Measurements from ENCODE around the gene ASIC3. TPM values are rescaled to one million over a fixed set of nuclear protein-coding genes. Genes with fewer than 3 reads are reported as not detected.
"Not testable (repeated sequence)": the region's sequence is repeated elsewhere in the genome, so short reads cannot be mapped to it uniquely, and the experiment has no call there.

Gene ASIC3
- total and polyA plus RNA-seq, 7 experiments from 2014 or later = 6.7 to 17.7 (median 13.7) TPM; not detected in 2

DNA sequence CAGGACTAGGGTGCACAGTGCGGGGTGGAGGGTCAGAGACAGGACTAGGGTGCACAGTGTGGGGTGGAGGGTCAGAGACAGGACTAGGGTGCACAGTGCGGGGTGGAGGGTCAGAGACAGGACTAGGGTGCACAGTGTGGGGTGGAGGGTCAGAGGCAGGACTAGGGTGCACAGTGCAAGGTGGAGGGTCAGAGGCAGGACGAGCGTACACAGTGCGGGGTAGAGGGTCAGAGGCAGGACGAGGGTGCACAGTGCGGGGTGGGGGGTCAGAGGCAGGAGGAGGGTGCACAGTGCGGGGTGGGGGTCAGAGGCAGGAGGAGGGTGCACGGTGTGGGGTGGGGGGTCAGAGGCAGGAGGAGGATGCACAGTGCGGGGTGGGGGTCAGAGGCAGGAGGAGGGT is 4.9 kb upstream of the ASIC3 start:
- peaks cover 0 to 50% (median 3%) of the 10 kb centered on the region in 3 experiments for H3K36me3 ChIP-seq (ENCODE audit: control insufficient read depth in 2 of 3, insufficient read depth in 3 of 3, low read length in 3 of 3)
- H3K4me1 ChIP-seq (ENCODE audit: control insufficient read depth in 2 of 2, insufficient read depth in 2 of 2, low read length in 2 of 2); ATAC-seq; H3K27ac Mint-ChIP-seq; H3K9me3 ChIP-seq (ENCODE audit: control insufficient read depth in 2 of 3, low read length in 3 of 3); H3K27ac ChIP-seq (ENCODE audit: low read depth, low read length); CTCF ChIA-PET; H3K9me3 Mint-ChIP-seq; H3K4me3 ChIP-seq (ENCODE audit: low read length); H3K27me3 ChIP-seq (ENCODE audit: control insufficient read depth in 2 of 2, insufficient read depth in 2 of 2, low read length in 2 of 2); DNase-seq; POLR2A ChIA-PET; intact Hi-C loops (cut with micrococcal nuclease); H3K4me3 Mint-ChIP-seq; H3K27me3 Mint-ChIP-seq; H3K36me3 Mint-ChIP-seq: not testable (repeated sequence)
- H3K4me1 Mint-ChIP-seq = peaks cover 0 to 14% (median 0%) of the 10 kb centered on the region in 7 donors

DNA sequence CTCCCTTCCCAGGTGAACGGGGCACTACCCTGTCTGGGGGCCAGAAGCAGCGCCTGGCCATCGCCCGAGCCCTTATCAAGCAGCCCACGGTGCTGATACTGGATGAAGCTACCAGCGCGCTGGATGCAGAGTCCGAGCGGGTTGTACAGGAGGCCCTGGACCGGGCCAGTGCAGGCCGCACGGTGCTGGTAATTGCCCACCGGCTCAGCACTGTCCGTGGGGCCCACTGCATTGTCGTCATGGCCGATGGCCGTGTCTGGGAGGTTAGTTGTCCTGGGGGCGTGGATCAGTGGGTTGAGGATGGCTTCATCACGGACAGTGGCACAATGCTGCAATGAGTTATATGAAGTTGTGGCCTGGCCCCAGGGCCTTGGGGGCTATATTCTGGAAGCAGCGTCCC is 4.4 kb upstream of the ASIC3 start:
- Mint-ChIP-seq H3K27me3 (no peaks in the 10 kb centered on the region), H3K4me3 (no peak overlapping the region), H3K9me3 (no peaks in the 10 kb centered on the region), H3K27ac (no peak overlapping the region), H3K4me1 (peaks cover 0 to 9% (median 3%) of the 10 kb centered on the region in 7 donors), H3K36me3 (peaks cover 0 to 7% (median 0%) of the 10 kb centered on the region in 5 donors)
- Histone ChIP-seq H3K36me3 (ENCODE audit: control insufficient read depth in 2 of 3, insufficient read depth in 3 of 3, low read length in 3 of 3) (peaks cover 0 to 50% (median 3%) of the 10 kb centered on the region in 3 experiments), H3K27ac (ENCODE audit: low read depth, low read length) (no peak overlapping the region), H3K4me3 (ENCODE audit: low read length) (no peak overlapping the region), H3K27me3 (ENCODE audit: control insufficient read depth in 2 of 2, insufficient read depth in 2 of 2, low read length in 2 of 2) (no peaks in the 10 kb centered on the region), H3K9me3 (ENCODE audit: control insufficient read depth in 2 of 3, low read length in 3 of 3) (no peaks in the 10 kb centered on the region), H3K4me1 (ENCODE audit: control insufficient read depth in 2 of 2, insufficient read depth in 2 of 2, low read length in 2 of 2) (no peaks in the 10 kb centered on the region)
- ChIA-PET POLR2A (no interaction called here), CTCF (no interaction called here)
- ATAC-seq = no peak
- intact Hi-C loops (cut with micrococcal nuclease) = no loop called here
- no peak for DNase-seq

DNA sequence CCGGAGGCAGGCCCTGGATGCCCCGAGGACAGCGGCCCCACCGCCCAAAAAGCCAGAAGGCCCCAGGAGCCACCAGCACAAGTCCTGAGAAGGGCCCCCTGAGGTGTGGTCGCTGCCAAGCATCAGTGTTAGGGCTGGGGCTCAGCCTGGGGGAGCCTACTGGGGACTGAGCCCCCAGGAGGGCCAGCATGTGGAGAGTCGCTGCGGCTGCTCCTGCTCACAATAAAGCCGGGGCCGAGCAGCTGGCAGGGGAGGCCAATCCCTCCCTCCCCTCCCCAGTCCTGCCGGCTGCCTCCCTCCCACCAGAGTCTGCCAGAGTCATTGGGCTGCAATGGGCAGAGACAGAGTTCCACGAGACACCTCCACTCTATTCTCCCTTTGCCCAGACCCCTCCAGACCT is 3.1 kb upstream of the ASIC3 start:
- no peak overlapping the region for H3K4me3 Mint-ChIP-seq
- no peaks in the 10 kb centered on the region for H3K9me3 ChIP-seq (ENCODE audit: control insufficient read depth in 2 of 3, low read length in 3 of 3)

DNA sequence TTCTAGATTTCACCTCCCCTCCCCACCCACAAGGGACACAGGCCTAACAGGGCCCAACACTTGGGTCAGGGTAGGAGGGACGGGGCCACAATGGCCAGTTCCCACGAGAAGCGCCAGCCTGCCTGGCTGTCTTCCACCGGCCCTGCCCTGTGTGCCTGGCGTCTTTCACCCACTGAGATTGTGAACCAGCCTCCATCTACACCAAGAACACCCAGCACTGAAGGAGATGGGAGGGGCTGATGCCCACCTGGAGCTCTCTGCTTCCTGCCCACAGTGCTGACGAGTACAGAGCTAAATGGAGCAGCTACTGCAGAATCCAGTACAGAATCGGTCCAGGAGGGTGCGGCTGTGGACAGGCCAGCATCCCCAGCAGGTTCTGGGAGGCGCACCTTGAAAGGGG is 2.4 kb upstream of the ASIC3 start:
- intact Hi-C loops (cut with micrococcal nuclease) = no loop called here
- Histone ChIP-seq H3K36me3 (ENCODE audit: control insufficient read depth in 2 of 3, insufficient read depth in 3 of 3, low read length in 3 of 3) (peaks cover 0 to 45% (median 3%) of the 10 kb centered on the region in 3 experiments), H3K27ac (ENCODE audit: low read depth, low read length) (no peak overlapping the region), H3K4me3 (ENCODE audit: low read length) (no peak overlapping the region), H3K4me1 (ENCODE audit: control insufficient read depth in 2 of 2, insufficient read depth in 2 of 2, low read length in 2 of 2) (peaks cover 0 to 3% of the 10 kb centered on the region in 2 donors), H3K27me3 (ENCODE audit: control insufficient read depth in 2 of 2, insufficient read depth in 2 of 2, low read length in 2 of 2) (no peaks in the 10 kb centered on the region), H3K9me3 (ENCODE audit: control insufficient read depth in 2 of 3, low read length in 3 of 3) (no peaks in the 10 kb centered on the region)
- H3K4me3 Mint-ChIP-seq = no peak overlapping the region
- CTCF ChIA-PET = no interaction called here
- H3K27ac Mint-ChIP-seq = peak overlapping the region in 1 of 9 donors; percentile 52
- DNase-seq (no peak), ATAC-seq (no peak)
- H3K9me3 Mint-ChIP-seq = no peaks in the 10 kb centered on the region
- POLR2A ChIA-PET = no interaction called here
- H3K4me1 Mint-ChIP-seq = peaks cover 0 to 4% (median 0%) of the 10 kb centered on the region in 7 donors
- peaks cover 0 to 7% (median 0%) of the 10 kb centered on the region in 5 donors for H3K27me3 Mint-ChIP-seq
- H3K36me3 Mint-ChIP-seq = peaks cover 0 to 7% (median 0%) of the 10 kb centered on the region in 5 donors

More for the DNA sequence above, 3.1 kb upstream of the ASIC3 start:
- no peaks in the 10 kb centered on the region for H3K9me3 Mint-ChIP-seq
- peaks cover 0 to 6% (median 0%) of the 10 kb centered on the region in 5 donors for H3K27me3 Mint-ChIP-seq
- H3K4me3 ChIP-seq (ENCODE audit: low read length) = no peak overlapping the region
- no peaks in the 10 kb centered on the region for H3K4me1 ChIP-seq (ENCODE audit: control insufficient read depth in 2 of 2, insufficient read depth in 2 of 2, low read length in 2 of 2)
- CTCF ChIA-PET = no interaction called here
- H3K27ac ChIP-seq (ENCODE audit: low read depth, low read length) = no peak overlapping the region
- no peak for DNase-seq
- peaks cover 0 to 7% (median 0%) of the 10 kb centered on the region in 5 donors for H3K36me3 Mint-ChIP-seq
- no peak overlapping the region for H3K27ac Mint-ChIP-seq
- ATAC-seq = no peak
- peaks cover 0 to 4% (median 0%) of the 10 kb centered on the region in 7 donors for H3K4me1 Mint-ChIP-seq
- intact Hi-C loops (cut with micrococcal nuclease) = no loop called here
- H3K36me3 ChIP-seq (ENCODE audit: control insufficient read depth in 2 of 3, insufficient read depth in 3 of 3, low read length in 3 of 3) = peaks cover 0 to 50% (median 3%) of the 10 kb centered on the region in 3 experiments
- H3K27me3 ChIP-seq (ENCODE audit: control insufficient read depth in 2 of 2, insufficient read depth in 2 of 2, low read length in 2 of 2) = no peaks in the 10 kb centered on the region
- POLR2A ChIA-PET = interaction anchor here (0.6 kb wide), 1 partner anchor 17 kb away, joined by 3 read pairs; no protein-coding TSS in a partner anchor

DNA sequence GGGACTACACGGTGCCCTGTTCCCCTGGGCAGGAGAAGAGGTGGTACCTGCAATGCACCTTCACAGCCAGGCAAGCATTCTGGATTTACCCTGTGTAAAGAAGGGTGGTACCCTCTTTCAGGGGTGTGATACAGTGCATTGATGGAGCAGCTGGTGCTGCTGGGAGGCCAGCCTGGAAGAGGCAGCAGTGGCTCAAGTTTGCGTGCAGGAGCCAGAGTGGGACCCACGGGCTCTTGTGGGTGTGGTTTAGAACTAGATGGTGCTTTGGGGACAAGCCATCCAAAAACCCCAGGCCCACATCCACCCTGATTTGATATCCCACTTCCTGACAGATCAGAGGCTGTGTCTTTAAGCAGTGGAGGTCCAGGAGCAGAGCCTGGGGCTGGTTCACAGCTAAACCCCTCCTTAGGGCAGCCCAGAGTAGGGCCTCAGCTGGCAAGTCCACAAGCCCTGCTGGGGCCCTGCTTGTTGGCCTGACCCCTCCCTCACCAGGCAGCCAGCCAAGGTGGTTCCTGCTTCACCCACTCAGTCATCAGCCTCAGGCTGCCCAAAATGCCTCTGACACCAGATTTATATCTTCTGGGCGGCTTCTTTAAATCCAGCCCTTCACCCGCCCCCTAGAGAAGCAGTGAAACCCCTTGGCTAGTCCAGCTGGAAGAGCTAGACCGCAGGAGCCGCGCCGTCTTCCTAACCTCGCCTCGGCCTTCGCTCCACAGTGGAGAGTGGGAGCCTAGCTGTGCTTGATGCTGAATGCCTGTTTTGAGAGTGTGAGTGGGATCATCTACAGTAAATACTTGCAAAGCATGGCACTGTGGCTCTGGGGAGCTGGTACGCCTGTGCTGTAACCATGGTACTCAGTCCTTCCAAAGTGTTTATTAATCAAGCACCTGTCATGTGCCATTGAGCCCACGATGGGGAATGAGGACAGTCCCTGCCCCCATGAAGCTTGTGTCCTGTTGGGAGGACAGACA is 1.4 kb upstream of the ASIC3 start:
- DNase-seq (no peak), ATAC-seq (no peak)
- Mint-ChIP-seq H3K9me3 (no peaks in the 10 kb centered on the region), H3K36me3 (peaks cover 0 to 2% (median 0%) of the 10 kb centered on the region in 5 donors), H3K4me3 (no peak overlapping the region), H3K27me3 (peaks cover 0 to 7% (median 0%) of the 10 kb centered on the region in 5 donors), H3K4me1 (peaks cover 0 to 6% (median 2%) of the 10 kb centered on the region in 7 donors), H3K27ac (peak overlapping the region in 3 of 9 donors; percentile 29 to 36 (median 31))
- peaks cover 0 to 41% (median 2%) of the 10 kb centered on the region in 3 experiments for H3K36me3 ChIP-seq (ENCODE audit: control insufficient read depth in 2 of 3, insufficient read depth in 3 of 3, low read length in 3 of 3)
- CTCF ChIA-PET = no interaction called here
- no peaks in the 10 kb centered on the region for H3K27me3 ChIP-seq (ENCODE audit: control insufficient read depth in 2 of 2, insufficient read depth in 2 of 2, low read length in 2 of 2)
- no peak overlapping the region for H3K27ac ChIP-seq (ENCODE audit: low read depth, low read length)
- H3K9me3 ChIP-seq (ENCODE audit: control insufficient read depth in 2 of 3, low read length in 3 of 3) = no peaks in the 10 kb centered on the region
- intact Hi-C loops (cut with micrococcal nuclease) = no loop called here
- POLR2A ChIA-PET = no interaction called here
- H3K4me3 ChIP-seq (ENCODE audit: low read length) = no peak overlapping the region
- peaks cover 0 to 6% of the 10 kb centered on the region in 2 donors for H3K4me1 ChIP-seq (ENCODE audit: control insufficient read depth in 2 of 2, insufficient read depth in 2 of 2, low read length in 2 of 2)

DNA sequence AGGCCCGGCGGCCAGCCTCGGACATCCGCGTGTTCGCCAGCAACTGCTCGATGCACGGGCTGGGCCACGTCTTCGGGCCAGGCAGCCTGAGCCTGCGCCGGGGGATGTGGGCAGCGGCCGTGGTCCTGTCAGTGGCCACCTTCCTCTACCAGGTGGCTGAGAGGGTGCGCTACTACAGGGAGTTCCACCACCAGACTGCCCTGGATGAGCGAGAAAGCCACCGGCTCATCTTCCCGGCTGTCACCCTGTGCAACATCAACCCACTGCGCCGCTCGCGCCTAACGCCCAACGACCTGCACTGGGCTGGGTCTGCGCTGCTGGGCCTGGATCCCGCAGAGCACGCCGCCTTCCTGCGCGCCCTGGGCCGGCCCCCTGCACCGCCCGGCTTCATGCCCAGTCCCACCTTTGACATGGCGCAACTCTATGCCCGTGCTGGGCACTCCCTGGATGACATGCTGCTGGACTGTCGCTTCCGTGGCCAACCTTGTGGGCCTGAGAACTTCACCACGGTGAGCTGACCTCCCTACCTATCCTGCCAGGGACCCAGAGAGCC is 656 bp downstream of the ASIC3 start:
- no peaks in the 10 kb centered on the region for H3K9me3 Mint-ChIP-seq
- H3K27me3 Mint-ChIP-seq = peaks cover 0 to 10% (median 0%) of the 10 kb centered on the region in 5 donors
- no peak overlapping the region for H3K4me3 ChIP-seq (ENCODE audit: low read length)
- H3K36me3 Mint-ChIP-seq = peaks cover 0 to 7% (median 4%) of the 10 kb centered on the region in 5 donors
- POLR2A ChIA-PET = no interaction called here
- CTCF ChIA-PET = interaction anchor here (0.6 kb wide), 1 partner anchor 50 kb away, joined by 4 read pairs; no protein-coding TSS in a partner anchor
- H3K4me3 Mint-ChIP-seq = no peak overlapping the region
- H3K4me1 ChIP-seq (ENCODE audit: control insufficient read depth in 2 of 2, insufficient read depth in 2 of 2, low read length in 2 of 2) = peaks cover 0 to 6% of the 10 kb centered on the region in 2 donors
- intact Hi-C loops (cut with micrococcal nuclease) = no loop called here
- no peaks in the 10 kb centered on the region for H3K27me3 ChIP-seq (ENCODE audit: control insufficient read depth in 2 of 2, insufficient read depth in 2 of 2, low read length in 2 of 2)
- H3K4me1 Mint-ChIP-seq = peaks cover 6 to 16% (median 14%) of the 10 kb centered on the region in 7 donors
- no peak overlapping the region for H3K27ac Mint-ChIP-seq
- DNase-seq (no peak), ATAC-seq (no peak)
- H3K36me3 ChIP-seq (ENCODE audit: control insufficient read depth in 2 of 3, insufficient read depth in 3 of 3, low read length in 3 of 3) = peaks cover 0 to 20% (median 0%) of the 10 kb centered on the region in 3 experiments
- no peak overlapping the region for H3K27ac ChIP-seq (ENCODE audit: low read depth, low read length)
- no peaks in the 10 kb centered on the region for H3K9me3 ChIP-seq (ENCODE audit: control insufficient read depth in 2 of 3, low read length in 3 of 3)
